NOMO-1 (cell line): Measurements from ENCODE around the gene PLXNA4.

ENCODE experiments used
- DNase-seq, 2 experiments: peaks; one replicate each; lab custom pipeline; 2025; ENCODE audit not compliant: unreplicated experiment in 2 of 2; lab: John Stamatoyannopoulos, UW

The PLXNA4 gene

DNA sequence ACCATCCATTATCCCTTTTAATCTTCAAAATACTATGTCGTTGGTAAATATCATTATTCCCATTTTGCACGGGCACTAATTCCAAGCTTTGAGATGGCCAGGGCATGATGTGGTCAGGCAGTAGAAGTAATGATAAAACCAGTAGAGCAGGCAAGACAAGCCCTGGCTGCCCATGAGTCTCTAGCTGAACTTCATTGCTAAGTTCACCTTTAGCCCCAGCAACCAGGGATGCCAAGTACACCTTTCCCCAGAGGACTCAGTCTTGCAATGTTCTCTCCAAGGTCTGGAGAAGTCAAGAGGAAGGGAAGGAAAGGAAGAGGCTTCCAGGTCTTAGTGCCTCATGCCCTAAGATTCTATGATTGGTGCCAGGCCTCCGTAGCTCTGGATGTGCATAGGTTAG lies 203.2 kb downstream of the PLXNA4 start:
- DNase-seq: no peak

DNA sequence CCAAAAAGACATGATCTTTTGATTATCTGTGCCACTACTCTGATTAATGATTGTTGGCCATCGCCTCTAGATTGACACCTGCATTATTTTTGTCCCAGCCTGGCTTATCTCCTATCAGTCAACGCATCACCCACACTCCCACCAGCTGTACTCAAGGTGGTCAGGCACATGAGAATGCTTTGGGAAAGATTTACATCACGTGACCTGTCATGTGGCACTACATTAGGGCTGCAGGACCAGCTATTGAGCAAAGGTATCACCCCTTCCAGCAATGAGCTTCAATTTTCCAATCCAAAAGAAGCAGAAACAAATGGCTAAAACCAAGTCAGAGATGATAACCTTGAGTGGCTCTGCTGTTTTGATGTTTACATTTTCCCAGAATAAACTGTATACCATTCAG lies 204.3 kb downstream of the PLXNA4 start:
- no peak for DNase-seq

DNA sequence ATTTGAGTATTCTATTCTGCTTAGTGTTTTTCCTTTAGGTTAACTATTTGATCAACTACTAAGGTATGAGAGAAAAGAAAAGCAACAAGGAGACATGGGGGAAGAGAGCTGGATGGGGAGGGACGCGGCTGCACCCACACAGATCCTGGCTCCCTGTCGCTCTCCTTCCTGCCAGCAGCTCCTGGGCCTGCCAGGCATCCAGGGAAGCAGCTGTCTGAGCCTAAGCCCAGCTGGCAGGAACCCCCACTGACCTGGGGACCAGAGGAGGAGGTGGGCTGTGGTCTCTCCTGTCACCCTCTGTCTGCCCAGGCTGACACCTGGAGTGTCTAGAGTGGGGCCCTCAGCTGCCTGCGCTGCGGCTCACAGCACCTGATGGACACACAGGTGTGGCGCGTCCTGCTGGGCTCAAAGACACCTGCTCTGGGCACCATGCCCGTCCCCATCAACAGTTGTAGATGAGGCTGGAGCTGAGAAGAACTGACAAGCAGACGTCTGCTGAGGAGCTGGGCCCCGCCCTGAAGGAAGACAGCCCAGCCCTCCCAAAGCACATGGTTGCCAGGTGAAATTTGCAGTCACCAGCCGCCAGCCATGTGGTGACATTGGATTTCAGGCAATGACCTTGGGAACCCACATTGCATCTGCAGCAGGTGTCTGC lies 207.9 kb downstream of the PLXNA4 start:
- no peak for DNase-seq

DNA sequence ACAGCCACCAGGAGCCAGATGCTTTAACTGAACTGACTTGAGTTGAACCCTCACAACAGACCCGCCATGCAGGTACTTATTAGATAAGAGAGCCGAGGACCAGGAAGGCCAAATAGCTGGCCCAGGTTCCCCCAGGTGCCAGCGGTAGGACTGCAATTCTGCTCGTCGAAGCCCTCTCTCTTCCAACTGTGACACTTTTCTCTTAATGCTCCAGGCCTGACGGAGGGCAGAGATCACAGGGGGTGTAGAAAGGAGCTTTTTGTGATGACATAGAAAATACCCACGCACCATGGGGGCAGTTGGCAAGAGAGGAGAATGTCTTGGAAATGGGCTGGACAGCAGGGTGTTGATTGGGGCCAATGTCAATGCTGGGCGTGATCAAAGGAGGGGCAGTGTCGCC lies 208.5 kb downstream of the PLXNA4 start:
- DNase-seq: no peak

DNA sequence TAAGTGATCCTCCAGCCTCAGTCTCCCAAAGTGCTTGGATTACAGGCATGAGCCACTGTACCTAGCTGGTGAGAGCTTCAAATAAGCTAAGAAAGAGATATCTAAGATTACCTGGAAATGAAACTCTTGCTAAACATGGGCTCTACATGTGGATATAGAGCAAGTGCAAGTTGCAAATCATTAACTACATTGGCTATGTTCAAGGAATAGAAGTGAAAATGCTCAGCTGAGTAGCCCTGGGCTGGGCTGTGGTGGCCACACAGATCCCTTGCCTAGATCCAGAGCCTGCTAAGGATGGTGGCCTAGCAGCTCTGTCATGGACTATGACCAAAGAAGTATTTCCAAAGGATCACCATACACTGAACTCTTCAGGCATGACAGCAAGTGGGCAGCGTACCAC lies 209.3 kb downstream of the PLXNA4 start:
- no peak for DNase-seq

DNA sequence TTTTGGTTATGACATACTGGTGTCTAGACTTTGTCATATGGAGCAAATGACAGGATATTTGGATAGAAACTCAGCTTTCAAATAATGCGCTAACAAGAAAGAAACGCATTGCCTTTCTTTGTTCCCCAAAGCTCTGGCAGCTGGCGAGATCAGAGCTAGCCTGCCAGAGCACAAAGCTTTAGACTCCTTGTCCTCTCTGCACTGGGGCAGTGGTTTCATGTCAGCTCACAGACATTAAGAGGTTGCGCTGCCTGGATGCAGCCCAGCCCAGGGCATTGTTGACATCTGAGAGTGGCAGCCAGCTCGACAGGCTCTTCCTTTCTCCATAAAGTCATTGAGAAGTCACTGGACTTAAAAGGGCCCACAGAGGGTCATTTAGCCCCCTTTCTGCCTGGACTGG lies 212.0 kb downstream of the PLXNA4 start:
- no peak for DNase-seq

DNA sequence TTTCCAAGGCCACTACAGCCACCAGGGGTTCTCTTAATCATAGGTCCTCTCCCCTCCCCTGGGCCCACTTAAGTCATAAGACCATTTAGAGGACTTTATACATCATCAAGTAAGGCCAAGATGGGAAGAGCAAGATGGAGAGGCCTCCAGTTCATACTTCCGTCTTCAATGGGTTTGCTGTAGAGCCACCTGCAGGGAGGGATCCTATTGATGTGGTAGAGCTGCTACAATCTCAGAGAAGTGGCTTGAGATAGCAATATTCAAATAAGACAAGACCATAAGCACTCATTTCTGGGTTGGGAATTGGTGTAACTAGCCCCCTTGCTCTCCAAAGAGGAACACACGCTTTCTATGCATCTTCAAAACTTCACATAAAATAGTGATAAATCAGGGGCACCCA lies 214.2 kb downstream of the PLXNA4 start:
- no peak for DNase-seq

DNA sequence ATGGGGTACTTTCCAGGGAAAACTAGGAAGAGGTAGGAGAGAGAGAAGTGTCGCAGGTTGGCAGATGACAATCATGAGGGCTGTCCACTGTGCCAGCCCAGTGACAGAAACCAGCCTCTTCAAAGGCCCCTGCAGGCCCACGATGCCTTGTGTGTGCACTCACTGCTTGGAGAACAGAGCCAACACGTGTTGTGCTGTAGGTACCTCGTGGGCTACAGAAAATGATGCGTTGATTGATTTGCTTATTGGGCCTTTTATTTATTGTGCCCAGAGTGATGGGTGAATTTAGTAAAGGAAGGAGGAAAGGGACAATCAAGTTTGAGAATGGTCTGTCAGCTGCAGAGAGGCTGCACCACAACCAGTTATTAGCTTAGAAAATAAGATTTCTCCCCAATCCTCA lies 215.1 kb downstream of the PLXNA4 start:
- no peak for DNase-seq

DNA sequence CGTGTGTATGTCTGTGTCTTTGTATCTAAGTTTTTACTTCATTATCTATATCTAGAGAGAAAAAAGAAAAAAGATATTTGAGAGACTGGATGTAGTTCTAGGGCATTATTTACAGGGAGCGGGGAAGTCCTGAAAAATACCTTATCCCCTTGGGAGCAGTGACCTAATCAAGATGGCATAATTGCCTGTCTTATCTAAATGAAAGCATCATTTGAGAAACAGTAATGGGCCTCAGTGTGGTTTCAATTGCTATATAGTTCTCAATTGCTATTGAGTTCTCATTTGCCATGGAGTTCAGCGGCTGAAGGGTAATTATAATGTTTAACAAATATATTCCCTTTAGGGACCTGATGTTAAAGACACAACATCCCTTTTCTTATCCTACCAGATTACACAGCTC lies 216.5 kb downstream of the PLXNA4 start:
- DNase-seq: no peak

DNA sequence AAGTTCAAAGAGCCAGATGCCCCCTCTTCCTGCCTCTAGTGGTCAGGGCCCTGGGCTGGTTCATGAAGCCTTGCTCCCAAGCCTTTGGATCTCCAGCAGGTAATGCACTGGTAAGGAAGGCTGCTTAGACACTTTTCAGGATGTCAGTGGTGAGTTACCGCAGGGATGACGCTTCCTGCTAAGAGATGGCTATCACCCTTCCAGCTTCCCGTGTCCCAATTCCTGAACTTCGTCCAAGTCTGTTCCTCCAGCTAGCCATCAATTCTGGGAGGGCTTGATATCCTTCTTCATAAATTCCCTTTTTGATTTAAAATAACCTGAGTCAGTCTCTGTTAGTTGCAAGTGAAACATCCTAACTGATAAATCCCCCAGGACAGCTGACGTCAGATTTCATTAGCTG lies 221.2 kb downstream of the PLXNA4 start:
- no peak for DNase-seq

DNA sequence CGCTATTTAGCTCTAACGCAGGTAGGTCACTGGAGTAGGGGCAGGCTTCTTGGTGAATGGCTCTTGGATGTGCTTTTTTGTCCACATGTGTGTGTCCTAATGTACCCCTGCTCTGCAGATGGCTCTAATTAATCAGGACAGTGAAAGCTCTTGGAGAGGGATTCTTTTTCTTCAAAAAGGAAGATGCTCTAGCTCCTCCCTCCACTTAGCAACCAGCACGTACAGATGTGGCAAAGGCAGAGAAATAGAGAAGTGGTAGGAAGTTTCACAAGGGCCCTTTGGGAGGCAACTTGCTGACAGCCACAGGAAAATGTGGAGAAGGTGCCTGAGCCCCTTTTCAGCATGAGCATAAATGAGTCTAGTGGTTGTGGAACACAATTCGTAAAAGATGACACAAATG lies 221.7 kb downstream of the PLXNA4 start:
- DNase-seq: peak; percentile 74 to 82

DNA sequence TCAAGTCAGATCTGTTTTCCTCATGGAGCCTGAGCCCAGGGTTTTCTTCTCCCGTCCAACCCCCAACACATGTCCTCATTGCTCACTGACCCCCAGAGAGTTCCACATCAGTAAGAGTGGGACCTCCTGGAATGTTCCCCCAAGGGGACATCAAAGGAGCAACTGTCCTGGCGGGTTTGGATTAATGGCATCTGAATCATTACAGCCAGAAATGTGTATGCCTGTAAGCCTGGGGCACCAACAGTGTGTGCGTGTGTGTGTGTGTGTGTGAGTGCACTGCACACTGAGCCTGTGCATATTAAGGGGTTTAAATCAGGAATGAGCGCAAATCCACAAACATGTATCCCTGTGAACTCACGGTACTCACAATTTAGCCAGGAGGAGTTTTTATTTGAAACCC lies 222.3 kb downstream of the PLXNA4 start:
- no peak for DNase-seq

DNA sequence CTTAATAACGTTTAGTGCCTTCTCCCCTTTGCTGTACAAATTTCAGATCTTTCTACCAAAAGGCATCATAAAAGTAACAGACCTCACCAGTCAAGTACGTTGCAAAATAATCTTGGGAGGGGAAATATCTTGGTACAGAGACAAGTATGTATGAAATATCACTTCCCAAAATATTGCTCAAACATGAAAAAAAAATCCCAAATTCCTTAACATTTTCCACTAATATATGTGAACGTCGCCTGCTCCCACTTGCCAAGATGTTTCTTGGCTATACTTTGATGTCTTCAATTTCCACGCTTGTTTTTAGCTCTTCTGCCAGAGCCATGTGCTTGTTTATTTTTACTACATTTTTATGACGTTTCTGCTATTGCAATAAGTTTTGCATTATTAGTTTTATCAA lies 223.5 kb downstream of the PLXNA4 start:
- DNase-seq: no peak

DNA sequence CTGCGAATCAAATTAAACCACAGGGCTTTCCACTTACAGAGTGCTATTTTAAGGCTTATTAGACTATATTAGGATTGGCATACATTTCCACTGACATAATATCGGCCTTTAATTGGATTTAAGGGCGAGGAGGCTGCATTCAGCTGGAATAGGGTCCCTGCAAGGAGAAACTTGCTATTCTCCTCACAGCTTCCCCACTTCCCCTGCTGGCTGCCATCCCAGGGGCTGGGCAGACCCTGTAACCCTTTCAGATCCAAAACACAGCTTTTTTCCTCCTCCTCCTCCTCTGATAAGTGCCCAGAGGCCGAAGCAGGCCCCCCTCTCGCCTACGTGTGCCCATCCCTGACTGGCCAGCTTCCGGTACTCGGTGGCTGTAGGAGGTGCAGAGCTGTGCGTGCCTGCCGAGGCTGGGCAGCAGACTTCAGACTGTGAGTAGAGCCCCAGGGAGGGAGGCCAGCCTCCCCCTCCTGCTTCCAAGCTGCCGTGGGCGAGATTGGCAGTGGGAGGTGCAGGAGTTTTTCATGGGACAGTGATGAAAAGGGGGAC lies 224.2 kb downstream of the PLXNA4 start:
- DNase-seq: no peak

DNA sequence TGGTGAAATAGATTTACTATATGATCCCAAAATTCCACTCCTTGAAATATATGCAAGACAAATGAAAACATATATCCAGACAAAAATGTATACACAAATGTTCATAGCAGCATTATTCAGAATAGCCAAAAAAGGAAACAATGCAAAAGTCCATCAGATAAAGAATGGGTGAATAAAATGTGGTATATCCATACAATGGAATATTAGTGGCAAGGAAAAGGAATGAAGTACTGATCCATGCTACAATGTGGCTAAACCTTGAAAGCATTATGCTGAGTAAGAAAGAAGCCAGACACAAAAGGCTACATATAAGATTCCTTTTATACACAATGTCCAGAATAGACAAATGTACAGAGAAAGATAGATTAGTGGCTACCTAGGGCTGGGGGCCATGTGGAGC lies 225.5 kb downstream of the PLXNA4 start:
- peak in 1 of 2 experiments; percentile 3 for DNase-seq

DNA sequence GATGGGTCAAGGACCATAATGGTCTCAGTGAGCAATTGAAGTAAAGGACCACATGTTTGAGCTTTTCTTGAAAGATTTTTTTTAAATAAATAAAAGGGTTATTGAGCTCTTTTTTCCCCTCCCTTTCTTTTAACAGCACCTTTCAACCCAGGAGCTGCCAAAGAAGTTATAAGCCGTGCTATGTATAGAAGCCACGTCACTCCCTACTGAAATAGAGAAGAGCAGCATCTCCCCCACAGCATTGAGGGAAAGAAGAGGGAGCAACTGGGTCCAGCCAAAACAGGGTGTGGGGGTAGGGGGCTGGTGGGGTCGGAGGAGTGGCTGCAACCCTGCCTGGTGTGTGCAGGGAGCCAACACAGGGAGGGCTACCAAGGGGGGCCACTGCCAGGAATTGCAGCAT lies 227.2 kb downstream of the PLXNA4 start:
- no peak for DNase-seq

DNA sequence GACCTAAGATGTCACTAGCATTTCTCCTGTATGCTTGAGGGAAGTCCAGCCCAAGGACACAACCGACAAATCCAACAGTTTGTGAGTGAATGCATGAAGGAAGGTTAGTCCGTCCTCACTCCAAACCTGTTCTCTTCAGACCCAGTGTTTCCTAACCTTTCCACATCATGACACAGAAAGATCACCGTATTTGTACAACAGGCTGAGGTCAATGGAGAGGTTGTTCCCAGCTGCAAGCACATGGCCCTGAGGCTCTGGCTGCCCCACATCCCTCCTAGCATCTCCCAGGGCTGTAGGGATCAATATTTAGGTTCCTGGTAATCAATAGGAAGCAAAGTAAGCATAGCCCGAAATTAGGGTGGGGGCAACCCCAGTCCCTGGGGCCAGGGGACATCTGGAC lies 227.9 kb downstream of the PLXNA4 start:
- no peak for DNase-seq

DNA sequence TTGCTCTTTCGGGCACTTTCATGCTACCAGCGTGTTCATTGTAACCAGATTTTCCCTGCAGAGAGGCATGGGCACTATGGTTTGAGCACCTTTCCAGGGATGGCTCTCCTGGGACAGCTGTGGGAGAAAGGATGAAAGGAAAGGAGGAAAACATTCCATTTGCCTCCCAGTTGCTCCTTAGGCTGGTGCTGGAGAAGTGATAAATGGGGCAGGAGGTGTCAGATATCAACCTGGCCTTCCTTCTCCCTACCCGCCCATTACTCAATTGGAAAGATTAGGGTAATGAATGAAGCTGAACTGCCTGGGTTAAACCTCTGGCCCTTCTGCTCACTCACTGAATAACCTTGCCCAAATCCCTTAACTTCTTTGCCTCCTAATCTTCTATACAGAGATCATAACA lies 228.4 kb downstream of the PLXNA4 start:
- no peak for DNase-seq

DNA sequence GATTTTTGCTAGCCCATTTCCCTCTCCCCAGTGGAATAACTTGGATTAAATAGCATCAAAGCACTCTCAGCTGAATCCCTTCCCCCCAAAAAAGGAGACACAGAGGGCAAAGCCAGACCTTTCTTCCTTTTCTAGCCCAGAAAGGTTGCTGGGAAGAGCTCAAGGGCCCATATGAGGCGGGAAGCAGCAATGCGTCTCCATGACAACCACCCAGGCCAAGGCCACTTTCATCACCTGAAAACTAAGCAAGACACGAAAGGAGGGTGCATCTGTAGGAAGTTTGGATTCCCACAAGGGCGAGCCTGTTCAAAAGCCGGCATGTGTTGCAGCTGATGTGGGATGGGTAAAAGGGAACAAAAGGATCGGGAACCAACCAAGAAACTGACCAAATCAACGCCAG lies 229.1 kb downstream of the PLXNA4 start:
- DNase-seq: no peak

DNA sequence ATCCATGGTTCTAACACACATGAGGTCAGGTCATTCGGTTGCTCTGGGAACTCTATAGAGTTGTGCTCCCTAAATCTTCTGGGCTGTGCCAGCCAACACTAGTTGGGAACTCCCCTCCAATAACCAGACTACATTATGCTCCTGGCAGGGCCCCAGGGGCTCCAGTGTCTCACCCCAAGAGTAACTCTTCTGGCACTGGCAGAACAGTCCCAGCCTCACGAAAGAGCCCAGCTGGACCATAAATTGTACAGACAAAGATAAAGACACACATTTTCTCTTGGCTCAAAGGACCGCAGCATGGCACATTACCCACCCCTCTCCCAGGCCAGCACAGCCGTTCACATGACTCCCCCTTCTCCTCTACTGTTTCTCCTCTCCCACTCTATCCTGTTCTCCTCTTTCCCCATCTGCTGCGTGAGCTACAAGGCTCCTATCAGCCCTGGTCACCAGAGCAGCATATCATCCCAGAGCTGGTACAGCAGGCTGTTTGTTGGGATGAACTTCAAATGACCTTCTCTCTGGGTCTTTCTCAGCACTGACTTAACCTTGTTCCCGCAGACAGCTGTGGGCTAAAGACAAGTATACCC lies 230.6 kb downstream of the PLXNA4 start:
- no peak for DNase-seq

DNA sequence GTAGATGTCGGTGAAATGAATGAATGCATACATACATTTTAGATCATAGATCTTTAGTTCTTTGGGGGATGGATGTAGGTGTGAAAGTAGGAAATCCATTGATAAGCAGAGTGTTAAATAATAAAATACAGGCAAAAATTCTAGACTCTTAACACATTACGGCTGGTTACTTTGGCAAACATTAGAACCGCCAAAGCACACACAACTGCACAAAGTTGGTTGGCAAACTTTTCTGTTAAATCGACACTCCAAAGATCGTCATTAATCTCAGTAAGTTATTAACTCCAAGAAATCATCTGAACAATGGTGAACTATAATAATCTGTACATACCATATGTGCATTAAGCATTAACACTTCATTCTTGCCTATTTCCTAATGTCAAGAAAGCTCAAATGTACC lies 231.2 kb downstream of the PLXNA4 start:
- DNase-seq: no peak

DNA sequence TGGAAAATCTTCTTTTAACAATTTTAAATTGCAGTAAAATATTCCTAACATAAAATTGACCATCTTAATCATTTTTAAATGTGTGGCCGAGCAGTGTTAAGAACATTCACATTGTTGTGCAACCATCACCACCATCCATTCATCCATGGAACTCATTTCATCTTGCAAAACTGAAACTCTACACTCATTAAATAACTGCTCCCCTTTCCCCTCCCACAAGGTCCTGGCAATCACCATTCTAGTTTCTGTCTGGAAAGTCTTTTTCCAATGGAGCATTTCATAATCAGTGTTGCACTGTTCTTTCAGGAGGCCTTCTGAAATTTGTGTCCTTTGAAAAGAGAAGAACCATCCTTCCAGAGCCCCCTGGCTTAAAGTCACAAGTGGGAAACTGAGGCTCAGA lies 233.1 kb downstream of the PLXNA4 start:
- DNase-seq: no peak
